Thymus (tissue), 11 donors: Measurements from ENCODE around the gene DAG1. TPM values are rescaled to one million over a fixed set of nuclear protein-coding genes. Genes with fewer than 3 reads are reported as not detected.

Experiments used
- DNase-seq, 9 donors: peaks; one replicate each; pipeline ENCODE4 v3.0.0-alpha.2; 2013; ENCODE audit warnings: low spot score in 9 of 9, low read depth in 6 of 9, missing footprints in 1 of 9
- H3K27ac ChIP-seq, 2 donors: one replicate each; pipeline ENCODE4 v1.5.1; 2013; ENCODE audit warnings: control low read depth in 1 of 2, low read depth in 1 of 2, low read length in 1 of 2, mild to moderate bottlenecking in 1 of 2, moderate library complexity in 1 of 2
- H3K27me3 ChIP-seq, 2 donors: one replicate each; pipeline ENCODE4 v1.5.1; 2013; ENCODE audit warnings: low read length in 1 of 2; ENCODE audit not compliant: control insufficient read depth in 2 of 2, insufficient read depth in 1 of 2
- H3K36me3 ChIP-seq, 2 donors: one replicate each; pipeline ENCODE4 v1.5.1; 2013; ENCODE audit warnings: low read length in 1 of 2, mild to moderate bottlenecking in 1 of 2, moderate library complexity in 1 of 2; ENCODE audit not compliant: control insufficient read depth in 2 of 2, insufficient read depth in 2 of 2
- H3K4me1 ChIP-seq, 2 donors: one replicate each; pipeline ENCODE4 v1.5.1; 2013; ENCODE audit warnings: low read length in 2 of 2; ENCODE audit not compliant: control insufficient read depth in 2 of 2, insufficient read depth in 2 of 2
- H3K4me3 ChIP-seq, 2 donors: one replicate each; pipeline ENCODE4 v1.5.1; 2013; ENCODE audit warnings: low read length in 2 of 2, control low read depth in 1 of 2, mild to moderate bottlenecking in 1 of 2
- H3K9me3 ChIP-seq, 2 donors: one replicate each; pipeline ENCODE4 v1.5.1; 2013; ENCODE audit warnings: low read length in 1 of 2, mild to moderate bottlenecking in 1 of 2; ENCODE audit not compliant: control insufficient read depth in 2 of 2, insufficient read depth in 1 of 2
- WGBS: extraction: QIAGEN DNeasy Blood & Tissue Kit; methylation state at CpG from one replicate; pipeline ENCODE4 v1.1.7; 2013; 5-methylcytosine and 5-hydroxymethylcytosine counted together
- polyA plus RNA-seq: library from polyadenylated mRNA; stranded (reverse); fragments of 200-250 nt; gene quantifications from one replicate; pipeline ENCODE4 v1.2.3, GENCODE V29; 2013
- total RNA-seq: library from RNA; stranded (reverse); fragments of 120-200 nt; gene quantifications from one replicate; pipeline ENCODE4 v1.2.4, GENCODE V29; 2013
- donor health status: healthy.

Gene DAG1
- total and polyA plus RNA-seq, 2 donors: 8.5 to 11.5 TPM

DNA sequence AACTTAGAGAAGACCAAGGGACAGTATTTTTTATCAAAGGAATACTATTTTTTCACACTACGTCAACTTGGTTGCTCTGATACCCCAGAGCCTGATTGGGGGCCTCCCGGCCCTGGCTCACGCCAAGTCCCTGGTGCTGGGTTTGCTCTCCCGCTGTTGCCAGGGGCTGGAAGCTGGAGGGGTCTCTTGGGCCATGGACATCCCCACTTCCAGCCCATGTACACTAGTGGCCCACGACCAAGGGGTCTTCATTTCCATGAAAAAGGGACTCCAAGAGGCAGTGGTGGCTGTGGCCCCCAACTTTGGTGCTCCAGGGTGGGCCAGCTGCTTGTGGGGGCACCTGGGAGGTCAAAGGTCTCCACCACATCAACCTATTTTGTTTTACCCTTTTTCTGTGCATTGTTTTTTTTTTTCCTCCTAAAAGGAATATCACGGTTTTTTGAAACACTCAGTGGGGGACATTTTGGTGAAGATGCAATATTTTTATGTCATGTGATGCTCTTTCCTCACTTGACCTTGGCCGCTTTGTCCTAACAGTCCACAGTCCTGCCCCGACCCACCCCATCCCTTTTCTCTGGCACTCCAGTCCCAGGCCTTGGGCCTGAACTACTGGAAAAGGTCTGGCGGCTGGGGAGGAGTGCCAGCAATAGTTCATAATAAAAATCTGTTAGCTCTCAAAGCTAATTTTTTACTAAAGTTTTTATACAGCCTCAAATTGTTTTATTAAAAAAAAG lies 63.9 kb downstream of the DAG1 start:
- DNase-seq: no peak
- H3K4me3 ChIP-seq: no peak overlapping the region
- no peak overlapping the region for H3K27ac ChIP-seq
- no peaks in the 10 kb centered on the region for H3K27me3 ChIP-seq
- H3K36me3 ChIP-seq: peaks cover 30 to 36% of the 10 kb centered on the region in 2 donors
- WGBS: 99% methylated on average over 9 of the region's 9 CpGs
- no peaks in the 10 kb centered on the region for H3K4me1 ChIP-seq
- H3K9me3 ChIP-seq: peaks cover 0 to 1% of the 10 kb centered on the region in 2 donors

DNA sequence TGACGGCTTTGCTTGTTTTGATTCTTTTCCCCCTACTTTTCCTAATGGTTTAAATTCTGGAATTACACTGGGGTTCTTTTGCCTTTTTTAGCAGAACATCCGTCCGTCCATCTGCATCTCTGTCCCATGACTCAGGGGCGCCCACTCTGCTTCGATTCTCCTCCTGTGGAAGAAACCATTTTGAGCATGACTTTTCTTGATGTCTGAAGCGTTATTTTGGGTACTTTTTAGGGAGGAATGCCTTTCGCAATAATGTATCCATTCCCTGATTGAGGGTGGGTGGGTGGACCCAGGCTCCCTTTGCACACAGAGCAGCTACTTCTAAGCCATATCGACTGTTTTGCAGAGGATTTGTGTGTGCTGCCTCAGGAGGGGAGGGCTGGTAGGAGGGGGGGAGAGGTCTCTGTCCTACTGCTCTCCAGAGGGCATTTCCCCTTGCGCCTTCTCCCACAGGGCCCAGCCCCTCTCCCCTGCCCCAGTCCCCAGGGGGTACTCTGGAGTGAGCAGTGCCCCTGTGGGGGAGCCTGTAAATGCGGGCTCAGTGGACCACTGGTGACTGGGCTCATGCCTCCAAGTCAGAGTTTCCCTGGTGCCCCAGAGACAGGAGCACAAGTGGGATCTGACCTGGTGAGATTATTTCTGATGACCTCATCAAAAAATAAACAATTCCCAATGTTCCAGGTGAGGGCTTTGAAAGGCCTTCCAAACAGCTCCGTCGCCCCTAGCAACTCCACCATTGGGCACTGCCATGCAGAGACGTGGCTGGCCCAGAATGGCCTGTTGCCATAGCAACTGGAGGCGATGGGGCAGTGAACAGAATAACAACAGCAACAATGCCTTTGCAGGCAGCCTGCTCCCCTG lies 64.7 kb downstream of the DAG1 start:
- peaks cover 0 to 4% of the 10 kb centered on the region in 2 donors for H3K4me1 ChIP-seq
- H3K27ac ChIP-seq: no peak overlapping the region
- peaks cover 30 to 36% of the 10 kb centered on the region in 2 donors for H3K36me3 ChIP-seq

DNA sequence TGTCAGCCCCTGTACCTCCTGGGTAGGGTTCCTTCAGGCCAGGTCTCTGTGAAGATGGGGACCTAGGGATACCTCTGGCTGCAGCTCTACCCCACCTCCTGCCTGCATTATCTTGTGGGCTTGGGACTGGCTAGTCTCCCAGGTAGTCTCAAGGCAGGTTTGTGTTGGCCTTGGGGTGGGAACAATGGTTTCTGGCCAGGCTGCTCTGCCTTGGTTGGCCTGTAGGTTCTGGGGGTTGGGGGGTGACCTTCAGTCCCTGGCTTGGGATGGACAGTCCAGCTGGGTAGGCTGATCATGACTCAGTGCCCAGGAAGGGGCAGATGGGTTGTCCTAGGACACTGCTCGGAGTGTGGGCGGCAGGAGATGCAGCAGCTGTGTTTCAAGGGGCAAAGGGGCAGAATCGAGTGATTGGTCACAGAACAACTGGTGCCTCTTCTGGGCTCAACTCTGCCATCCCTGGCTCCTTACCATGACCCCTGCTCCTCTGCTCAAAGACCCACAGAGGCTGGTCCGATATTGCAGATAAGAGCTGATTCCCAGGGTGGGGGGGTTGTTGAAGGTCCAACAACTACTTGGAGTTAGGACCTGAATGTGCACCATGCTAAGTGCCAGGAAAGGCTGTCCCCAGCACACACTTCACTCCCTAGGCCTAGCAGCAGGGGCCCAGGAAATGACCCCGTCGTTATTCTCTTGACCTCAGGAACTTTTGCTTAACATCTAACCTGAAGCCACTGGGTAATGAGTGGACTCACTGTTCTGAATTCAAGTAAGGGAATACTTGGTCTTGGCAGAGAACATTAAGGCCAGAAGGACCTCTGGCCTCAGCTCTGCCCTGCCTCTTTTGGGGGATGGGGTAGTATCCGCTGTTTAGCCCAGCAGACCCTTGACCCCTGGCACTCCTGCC lies 66.2 kb downstream of the DAG1 start:
- Histone ChIP-seq H3K36me3 (peaks cover 24% of the 10 kb centered on the region in 2 donors), H3K4me3 (no peak overlapping the region), H3K27ac (no peak overlapping the region), H3K9me3 (peaks cover 0 to 1% of the 10 kb centered on the region in 2 donors), H3K27me3 (peaks cover 0 to 7% of the 10 kb centered on the region in 2 donors), H3K4me1 (peaks cover 0 to 11% of the 10 kb centered on the region in 2 donors)
- DNase-seq: no peak
- WGBS: 83% methylated on average over 7 of the region's 7 CpGs

More for the DNA sequence above, 64.7 kb downstream of the DAG1 start:
- Histone ChIP-seq H3K27me3 (no peaks in the 10 kb centered on the region), H3K4me3 (no peak overlapping the region), H3K9me3 (peaks cover 0 to 1% of the 10 kb centered on the region in 2 donors)
- 97% methylated on average over 14 of the region's 14 CpGs for WGBS
- DNase-seq: no peak

DNA sequence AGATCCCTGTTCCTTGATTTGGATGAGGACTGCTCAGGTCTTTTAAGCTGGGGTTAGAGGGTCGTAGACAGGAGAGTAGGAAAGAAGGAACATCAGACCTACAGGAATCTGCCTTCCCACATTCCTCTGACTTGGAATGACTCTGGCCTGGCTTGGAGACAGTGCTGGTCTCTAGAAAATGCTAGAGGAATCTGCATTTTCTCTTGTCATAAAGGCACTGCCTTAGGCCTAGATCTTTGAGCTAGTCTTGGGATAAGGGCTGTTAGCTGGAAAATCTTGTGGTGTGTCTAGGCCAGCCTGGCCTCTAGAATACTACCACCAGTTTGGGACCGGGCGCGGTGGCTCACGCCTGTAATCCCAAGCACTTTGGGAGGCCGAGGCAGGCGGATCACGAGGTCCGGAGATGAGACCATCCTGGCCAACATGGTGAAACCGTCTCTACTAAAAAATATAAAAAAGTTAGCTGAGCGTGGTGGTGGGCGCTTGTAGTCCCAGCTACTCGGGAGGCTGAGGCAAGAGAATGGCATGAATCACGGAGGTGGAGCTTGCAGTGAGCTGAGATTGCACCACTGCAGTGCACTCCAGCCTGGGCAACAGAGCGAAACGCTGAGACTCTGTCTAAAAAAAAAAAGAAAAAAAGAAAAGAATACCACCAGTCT lies 66.9 kb downstream of the DAG1 start:
- no peak for DNase-seq
- H3K36me3 ChIP-seq: peaks cover 16 to 17% of the 10 kb centered on the region in 2 donors
- H3K27me3 ChIP-seq: peaks cover 0 to 7% of the 10 kb centered on the region in 2 donors
- no peak overlapping the region for H3K4me3 ChIP-seq
- peaks cover 0 to 11% of the 10 kb centered on the region in 2 donors for H3K4me1 ChIP-seq
- H3K27ac ChIP-seq: no peak overlapping the region
- 96% methylated on average over 16 of the region's 16 CpGs for WGBS
- peaks cover 0 to under 1% of the 10 kb centered on the region in 2 donors for H3K9me3 ChIP-seq

DNA sequence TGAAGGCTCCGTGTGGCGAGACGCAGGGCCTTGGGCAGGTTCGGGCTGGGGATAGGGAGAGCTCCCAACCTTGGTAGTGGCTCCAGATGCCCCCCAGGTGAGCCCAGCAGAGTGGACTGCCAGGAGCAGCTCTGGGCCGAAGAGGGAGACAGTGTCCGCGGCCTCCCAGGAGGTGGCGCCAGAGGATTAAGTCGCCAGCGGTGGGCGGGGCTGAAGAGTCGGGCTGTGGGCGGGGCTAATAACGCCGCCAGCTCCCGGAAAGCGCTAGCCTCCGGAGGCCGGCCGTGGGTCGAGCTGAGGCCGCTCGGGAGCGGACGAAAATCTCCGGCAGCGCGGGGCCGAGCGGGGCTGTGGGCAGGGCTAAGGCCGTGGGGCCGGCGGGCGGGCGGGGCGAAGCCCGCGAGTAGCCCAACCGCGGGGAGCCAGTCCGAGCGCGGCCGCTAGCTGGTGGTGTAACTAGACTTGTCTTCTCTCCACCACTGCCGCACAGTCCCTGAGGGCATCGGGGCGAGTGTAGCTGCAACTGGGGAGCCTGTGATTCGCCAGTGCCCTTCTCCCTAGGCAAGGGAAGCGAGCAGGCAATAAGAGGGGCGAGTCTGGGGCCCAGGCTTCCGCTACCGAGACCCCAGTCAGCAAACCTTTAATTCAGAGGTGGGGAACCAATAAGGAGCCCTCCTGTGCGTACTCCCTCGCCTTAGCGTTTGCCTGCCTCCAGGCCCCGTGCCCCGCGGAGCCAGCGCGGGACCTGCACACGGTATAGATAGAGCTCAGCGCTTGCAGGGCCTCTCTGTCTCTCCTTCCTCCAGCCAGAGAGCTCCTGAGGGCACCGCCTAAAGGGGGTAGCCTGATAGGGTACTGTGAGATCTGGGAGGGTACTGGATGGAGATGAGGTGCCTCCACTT lies 69.8 kb downstream of the DAG1 start:
- under 1% methylated on average over 63 of the region's 63 CpGs for WGBS
- peaks cover 0 to 11% of the 10 kb centered on the region in 2 donors for H3K27me3 ChIP-seq
- peak; percentile 43 to 90 (median 78) for DNase-seq
- peaks cover 0 to 11% of the 10 kb centered on the region in 2 donors for H3K4me1 ChIP-seq
- peak overlapping the region; percentile 68 to 87 for H3K4me3 ChIP-seq
- no peaks in the 10 kb centered on the region for H3K9me3 ChIP-seq
- peak overlapping the region; percentile 30 to 64 for H3K27ac ChIP-seq
- H3K36me3 ChIP-seq: peaks cover 0 to 3% of the 10 kb centered on the region in 2 donors

DNA sequence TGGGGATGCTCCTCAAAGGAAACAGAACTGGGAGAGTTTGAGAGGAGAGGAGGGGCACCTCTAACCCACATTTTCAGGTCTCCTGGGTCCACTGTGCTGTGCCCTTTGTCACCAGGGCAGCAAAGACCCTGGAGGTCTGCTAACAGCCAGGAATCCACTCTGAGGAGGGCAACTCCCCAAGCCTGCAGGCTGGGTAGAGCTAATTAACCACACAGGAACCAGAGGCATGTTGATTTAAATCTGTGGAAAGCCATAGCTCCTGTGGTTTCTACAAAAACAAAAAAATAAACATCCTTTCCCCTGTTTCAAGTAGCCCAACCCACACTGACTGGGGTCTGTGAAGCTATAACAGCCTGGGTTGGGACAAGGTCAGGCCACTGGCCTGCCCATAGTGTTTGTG lies 82.0 kb downstream of the DAG1 start:
- no peaks in the 10 kb centered on the region for H3K9me3 ChIP-seq
- peaks cover 23 to 58% of the 10 kb centered on the region in 2 donors for H3K27me3 ChIP-seq
- H3K36me3 ChIP-seq: no peaks in the 10 kb centered on the region

DNA sequence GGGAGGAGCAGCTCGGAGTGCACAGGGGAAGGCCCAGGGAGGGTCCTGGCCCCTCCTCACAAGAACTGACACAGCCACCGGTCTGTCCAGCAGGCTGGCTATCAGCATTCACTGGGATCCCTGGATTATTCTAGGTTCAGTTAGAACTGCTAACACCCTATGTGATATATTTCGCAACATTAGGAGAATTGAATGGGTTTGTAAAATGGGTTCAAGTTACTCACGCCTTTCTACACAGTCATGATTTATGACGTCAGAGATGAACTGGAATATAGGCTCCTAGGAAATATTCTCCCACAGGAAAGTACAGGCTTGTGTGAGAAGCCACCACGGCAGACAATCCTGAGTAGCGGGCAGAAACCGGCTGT lies 83.2 kb downstream of the DAG1 start:
- peaks cover 23 to 56% of the 10 kb centered on the region in 2 donors for H3K27me3 ChIP-seq
- H3K4me3 ChIP-seq: peak overlapping the region in 1 of 2 donors; percentile 65
- DNase-seq: no peak
- no peak overlapping the region for H3K27ac ChIP-seq
- H3K4me1 ChIP-seq: peaks cover 8 to 12% of the 10 kb centered on the region in 2 donors
- H3K9me3 ChIP-seq: no peaks in the 10 kb centered on the region
- 77% methylated on average over 8 of the region's 8 CpGs for WGBS
- no peaks in the 10 kb centered on the region for H3K36me3 ChIP-seq

More for the DNA sequence above, 82.0 kb downstream of the DAG1 start:
- no peak overlapping the region for H3K4me3 ChIP-seq
- no peak for DNase-seq
- peaks cover 8 to 12% of the 10 kb centered on the region in 2 donors for H3K4me1 ChIP-seq
- no peak overlapping the region for H3K27ac ChIP-seq
